Fibroblast of villous mesenchyme (primary cell): ENCODE data around the gene CNGA4. TPM values are rescaled to one million over a fixed set of nuclear protein-coding genes. Genes with fewer than 3 reads are reported as not detected.
A peak's percentile ranks its signal among the peaks of the same experiment; 100 is the strongest.

ENCODE experiments used
- DNase-seq: peaks from one replicate; pipeline ENCODE4 v3.0.0-alpha.2; 2010; ENCODE audit warnings: low read depth
- H3K4me3 ChIP-seq: 2 replicates; pipeline ENCODE4 v1.5.1; 2011; ENCODE audit warnings: low read depth, mild to moderate bottlenecking, low read length
- CTCF ChIP-seq: IDR thresholded peaks from 2 replicates; pipeline ENCODE4 v1.5.1; 2012; ENCODE audit warnings: low read depth, mild to moderate bottlenecking, low read length; ENCODE audit not compliant: insufficient read depth
- total RNA-seq: library from RNA; depleted of rRNA; stranded (reverse); fragments of >200 nt; gene quantifications from 2 replicates; pipeline ENCODE4 v1.2.3, GENCODE V29; 2012

CNGA4 gene
- total RNA-seq, 1 donor: 0.43 TPM

DNA sequence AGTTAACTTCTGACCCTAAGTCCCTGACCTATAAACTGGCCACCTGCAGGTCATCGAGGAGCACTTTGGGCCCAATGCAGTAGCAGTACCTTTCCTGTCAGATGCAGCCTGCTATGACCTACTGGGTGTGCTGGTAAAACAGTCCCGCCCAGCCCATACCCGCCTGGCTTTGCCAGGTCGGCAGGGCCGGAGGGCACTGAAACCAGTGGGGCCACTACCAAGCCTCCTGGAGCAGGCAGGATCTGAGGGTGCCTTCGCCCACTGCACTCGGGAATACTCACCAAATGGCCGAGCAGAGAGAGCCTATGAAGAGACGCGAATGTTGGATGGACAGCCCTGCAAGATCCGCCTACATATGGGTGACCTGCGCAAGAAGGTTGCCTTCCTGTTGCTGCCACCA lies 29.1 kb upstream of the CNGA4 start:
- TF ChIP-seq CTCF: no peak
- H3K4me3 ChIP-seq: no peak overlapping the region
- DNase-seq: no peak

- TF ChIP-seq CTCF: no peak
- DNase-seq: no peak
These were observed 28.5 kb upstream of the CNGA4 start for GRCh38 chr11:6210274-6210955.

DNA sequence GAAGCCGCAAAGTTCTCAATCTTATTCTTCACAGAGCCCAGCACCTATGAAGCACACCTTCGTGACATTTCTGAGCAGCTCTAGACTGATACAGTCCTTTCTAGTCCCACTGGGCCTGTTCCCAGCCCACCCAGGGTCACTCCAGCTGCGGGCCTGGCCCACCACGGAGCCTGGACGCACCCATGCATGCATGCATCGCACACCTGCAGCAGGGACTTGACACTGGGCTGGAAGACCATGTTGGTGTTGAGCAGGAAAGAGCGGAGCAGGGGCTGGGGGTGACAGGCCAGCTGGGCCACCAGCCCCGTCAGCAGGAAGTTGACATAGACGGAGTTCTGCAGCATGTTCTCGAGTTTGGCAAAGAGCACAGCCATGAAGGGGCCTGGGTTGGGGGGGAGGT lies 24.4 kb upstream of the CNGA4 start:
- no peak for TF ChIP-seq CTCF
- no peak overlapping the region for H3K4me3 ChIP-seq
- no peak for DNase-seq

More at GRCh38 chr11:6210274-6210955, 28.5 kb upstream of the CNGA4 start:
- H3K4me3 ChIP-seq: no peak overlapping the region

- DNase-seq: no peak
- no peak for TF ChIP-seq CTCF
- H3K4me3 ChIP-seq: no peak overlapping the region
These were observed 22.4 kb upstream of the CNGA4 start for GRCh38 chr11:6216501-6216900.

GRCh38 chr11:6217722-6218121 lies 21.2 kb upstream of the CNGA4 start:
- no peak for TF ChIP-seq CTCF
- no peak for DNase-seq
- no peak overlapping the region for H3K4me3 ChIP-seq

DNA sequence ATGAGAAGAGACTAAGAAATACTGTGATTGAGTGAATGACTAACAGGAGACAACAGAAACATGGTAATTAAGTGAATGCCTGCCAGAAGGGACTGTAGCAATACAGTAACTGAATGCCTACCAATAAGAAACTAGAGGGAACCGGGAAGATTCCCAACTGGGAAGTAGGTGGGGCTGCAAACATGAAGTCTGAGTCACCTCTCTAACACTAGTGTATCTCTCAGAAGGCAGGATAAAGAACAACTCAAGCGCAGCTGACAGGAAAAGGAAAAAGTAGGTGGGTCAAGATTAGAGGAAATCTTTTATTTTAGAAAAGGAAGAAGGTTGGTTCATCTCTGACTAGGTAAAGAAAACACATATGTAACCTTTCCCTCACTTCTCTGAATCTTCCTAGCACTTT lies 19.5 kb upstream of the CNGA4 start:
- TF ChIP-seq CTCF: no peak
- peak; percentile 85 for DNase-seq
- no peak overlapping the region for H3K4me3 ChIP-seq

- no peak overlapping the region for H3K4me3 ChIP-seq
- TF ChIP-seq CTCF: no peak
- no peak for DNase-seq
These were observed 15.0 kb upstream of the CNGA4 start for GRCh38 chr11:6223854-6224253.
